Stimulated activated CD8-positive, alpha-beta memory T cell treated with anti-CD3 and anti-CD28 coated beads, Interleukin-12 subunit alpha, Interleukin-12 subunit beta, amount 100 ng/mL, for 1 hour (primary cell): ENCODE results near the gene SEMA4C.

Source experiments
- DNase-seq: peaks from one replicate; pipeline ENCODE4 v3.0.0-alpha.2; 2020; ENCODE audit warnings: low read depth

The SEMA4C gene

GRCh38 chr2:96881349-96882195, 11.7 kb upstream of the SEMA4C start:
- no peak for DNase-seq

GRCh38 chr2:96880891-96881273, 11.0 kb upstream of the SEMA4C start:
- no peak for DNase-seq

- DNase-seq, result no peak
Observed at GRCh38 chr2:96879545-96880040, 9.7 kb upstream of the SEMA4C start.

GRCh38 chr2:96878796-96879544, 9.1 kb upstream of the SEMA4C start:
- DNase-seq, result no peak

- DNase-seq, result no peak
Observed at GRCh38 chr2:96878171-96878570, 8.3 kb upstream of the SEMA4C start.

GRCh38 chr2:96877631-96878092, 7.8 kb upstream of the SEMA4C start:
- DNase-seq, result no peak

GRCh38 chr2:96877042-96877451, 7.2 kb upstream of the SEMA4C start:
- DNase-seq, result no peak

GRCh38 chr2:96876269-96877041, 6.6 kb upstream of the SEMA4C start:
- no peak for DNase-seq

- no peak for DNase-seq
Observed at GRCh38 chr2:96875498-96876268, 5.8 kb upstream of the SEMA4C start.

GRCh38 chr2:96874198-96874831, 4.4 kb upstream of the SEMA4C start:
- DNase-seq, result no peak

- no peak for DNase-seq
Observed at GRCh38 chr2:96873651-96874096, 3.8 kb upstream of the SEMA4C start.

GRCh38 chr2:96872591-96873349, 2.9 kb upstream of the SEMA4C start:
- DNase-seq, result no peak

- no peak for DNase-seq
Observed at GRCh38 chr2:96870626-96871255, 861 bp upstream of the SEMA4C start.

GRCh38 chr2:96869281-96869821, 529 bp downstream of the SEMA4C start:
- no peak for DNase-seq

GRCh38 chr2:96868555-96869280, 1.2 kb downstream of the SEMA4C start:
- no peak for DNase-seq

- DNase-seq, result no peak
Observed at GRCh38 chr2:96867756-96868554, 1.9 kb downstream of the SEMA4C start.

GRCh38 chr2:96866986-96867755, 2.7 kb downstream of the SEMA4C start:
- no peak for DNase-seq
